Tibial nerve (tissue), 4 donors: ENCODE data around the gene CACNA1I. TPM values are rescaled to one million over a fixed set of nuclear protein-coding genes. Genes with fewer than 3 reads are reported as not detected.
A peak's percentile ranks its signal among the peaks of the same experiment; 100 is the strongest.
"Not testable (repeated sequence)": the region's sequence is repeated elsewhere in the genome, so short reads cannot be mapped to it uniquely, and the experiment has no call there.

ENCODE experiments used
- DNase-seq, 2 donors: peaks; one replicate each; pipeline ENCODE4 v3.0.0-alpha.2; 2019; ENCODE audit warnings: low spot score in 2 of 2
- H3K27ac ChIP-seq, 4 donors: fragments of 200-600 bp; sonication (generic) in 3 of 4; one replicate each; pipeline ENCODE4 v1.5.1; 2017 to 2019; ENCODE audit warnings: mild to moderate bottlenecking in 1 of 4
- H3K27me3 ChIP-seq, 2 donors: fragments of 200-600 bp; sonication (generic) in 1 of 2; one replicate each; pipeline versions ENCODE4 v1.5.1 to v1.6.0; 2017 to 2019
- H3K36me3 ChIP-seq, 3 donors: fragments of 200-600 bp; sonication (generic); one replicate each; pipeline ENCODE4 v1.5.1; 2018 to 2019
- H3K4me1 ChIP-seq, 4 donors: fragments of 200-600 bp; sonication (generic) in 3 of 4; one replicate each; pipeline ENCODE4 v1.5.1; 2017 to 2019
- H3K4me3 ChIP-seq, 4 donors: fragments of 200-600 bp; sonication (generic) in 3 of 4; one replicate each; pipeline ENCODE4 v1.5.1; 2017 to 2019; ENCODE audit warnings: mild to moderate bottlenecking in 1 of 4, moderate library complexity in 1 of 4
- H3K9me3 ChIP-seq, 4 donors: fragments of 200-600 bp; sonication (generic) in 3 of 4; one replicate each; pipeline ENCODE4 v1.5.1; 2017 to 2019
- CTCF ChIP-seq, 5 experiments: fragments of 200-600 bp in 3 of 5; fragments of 450-650 bp in 2 of 5; sonication (generic) in 3 of 5; IDR thresholded peaks; one replicate each; pipeline ENCODE4 v1.5.1; 2016 to 2019; ENCODE audit warnings: antibody characterized with exemption in 5 of 5, mild to moderate bottlenecking in 3 of 5, moderate library complexity in 2 of 5
- EP300 ChIP-seq, 2 donors: sonication (generic); formaldehyde crosslinking; IDR thresholded peaks; one replicate each; pipeline ENCODE4 v1.6.1; 2017; ENCODE audit warnings: antibody characterized with exemption in 2 of 2, mild to moderate bottlenecking in 1 of 2
- POLR2A ChIP-seq, 2 donors: fragments of 450-650 bp; IDR thresholded peaks; one replicate each; pipeline ENCODE4 v1.6.1; 2017; ENCODE audit warnings: antibody characterized with exemption in 2 of 2, mild to moderate bottlenecking in 2 of 2, moderate library complexity in 2 of 2
- WGBS, 2 donors: methylation state at CpG; one replicate each; pipeline ENCODE4 v1.1.5; 2018; 5-methylcytosine and 5-hydroxymethylcytosine counted together
- total RNA-seq, 4 donors: library from RNA; depleted of rRNA; stranded (reverse); fragments of >200 nt; gene quantifications; one replicate each; pipeline ENCODE4 v1.1.0, GENCODE V29; 2016

CACNA1I gene
- total RNA-seq, 4 donors from 2014 or later, result 0.42 to 0.78 (median 0.52) TPM

DNA sequence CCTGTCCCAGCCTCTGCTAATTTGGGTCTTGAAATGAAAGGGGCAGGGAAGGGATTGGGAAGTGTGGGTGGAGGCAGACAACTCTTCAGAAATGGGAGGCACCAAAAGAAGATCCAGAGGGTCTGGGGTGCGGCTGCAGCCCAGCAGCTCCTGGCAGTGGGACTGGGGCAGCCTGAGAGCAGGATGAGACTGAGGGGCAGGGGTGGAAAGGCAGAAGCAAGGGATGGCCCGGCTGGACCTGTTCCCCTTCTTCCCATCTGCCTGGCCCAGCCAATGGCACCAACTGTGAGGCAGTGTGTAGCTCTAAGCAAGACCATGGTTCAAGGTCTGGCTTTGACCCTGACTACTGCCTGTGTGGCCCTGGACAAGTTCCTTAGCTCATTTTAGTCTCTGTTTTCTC lies 162.6 kb downstream of the CACNA1I start:
- WGBS, 2 donors, result 71 to 72% methylated on average over 2 of the region's 2 CpGs
- Histone ChIP-seq H3K27me3 (no peaks in the 10 kb centered on the region), H3K27ac (no peak overlapping the region), H3K4me1 (no peaks in the 10 kb centered on the region), H3K36me3 (no peaks in the 10 kb centered on the region), H3K9me3 (peaks cover 0 to 6% (median 0%) of the 10 kb centered on the region in 4 donors), H3K4me3 (no peak overlapping the region)
- no peak for DNase-seq
- TF ChIP-seq EP300 (IDR thresholded peaks at IDR 0.05) (no peak), POLR2A (IDR thresholded peaks at IDR 0.05) (no peak), CTCF (IDR thresholded peaks at IDR 0.05) (no peak)

- H3K4me1 ChIP-seq, result not testable (repeated sequence)
Measured at GRCh38 chr22:39734046-39734445, 163.5 kb downstream of the CACNA1I start.

DNA sequence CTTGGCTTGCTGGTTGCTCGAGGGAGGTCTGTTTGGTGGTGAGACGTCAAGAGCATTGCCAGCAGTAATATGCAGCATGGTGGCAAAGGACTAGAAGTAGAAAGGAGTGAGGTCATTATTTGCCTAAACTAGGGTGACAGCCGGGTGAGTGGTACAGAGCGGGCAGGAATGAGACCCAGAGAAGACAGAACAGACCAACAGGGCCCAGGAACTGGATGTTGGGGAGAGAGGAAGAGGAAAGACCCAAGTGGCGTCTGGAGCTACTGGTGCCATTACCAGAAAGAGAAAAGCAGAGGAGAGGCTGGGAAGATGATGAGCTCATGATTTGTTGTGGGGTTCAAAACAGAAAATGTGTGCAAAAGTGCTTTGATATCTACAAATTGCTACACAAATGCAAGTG lies 164.3 kb downstream of the CACNA1I start:
- no peak for TF ChIP-seq POLR2A (IDR thresholded peaks at IDR 0.05)
- no peak for TF ChIP-seq CTCF (IDR thresholded peaks at IDR 0.05)
- TF ChIP-seq EP300 (IDR thresholded peaks at IDR 0.05), result no peak
- Histone ChIP-seq H3K4me3 (no peak overlapping the region), H3K27ac (no peak overlapping the region), H3K9me3 (peaks cover 0 to 12% (median 0%) of the 10 kb centered on the region in 4 donors), H3K27me3 (no peaks in the 10 kb centered on the region), H3K4me1 (no peaks in the 10 kb centered on the region), H3K36me3 (no peaks in the 10 kb centered on the region)
- 72 to 83% methylated on average over 5 of the region's 5 CpGs for WGBS, 2 donors
- DNase-seq, result no peak

More at GRCh38 chr22:39734046-39734445, 163.5 kb downstream of the CACNA1I start:
- not testable (repeated sequence) for H3K27ac ChIP-seq, H3K4me3 ChIP-seq, H3K9me3 ChIP-seq, DNase-seq, H3K36me3 ChIP-seq, H3K27me3 ChIP-seq
- 69 to 87% methylated on average over 1 of the region's 1 CpG for WGBS, 2 donors

GRCh38 chr22:39735776-39736175 lies 165.2 kb downstream of the CACNA1I start:
- 84 to 86% methylated on average over 10 of the region's 10 CpGs for WGBS, 2 donors
- no peaks in the 10 kb centered on the region for H3K4me1 ChIP-seq
- peaks cover 0 to 21% (median 0%) of the 10 kb centered on the region in 4 donors for H3K9me3 ChIP-seq
- peak in 1 of 2 donors; percentile 3 for DNase-seq
- H3K4me3 ChIP-seq, result no peak overlapping the region
- TF ChIP-seq EP300 (IDR thresholded peaks at IDR 0.05) (no peak), CTCF (IDR thresholded peaks at IDR 0.05) (no peak), POLR2A (IDR thresholded peaks at IDR 0.05) (no peak)
- H3K36me3 ChIP-seq, result no peaks in the 10 kb centered on the region
- H3K27ac ChIP-seq, result no peak overlapping the region
- H3K27me3 ChIP-seq, result no peaks in the 10 kb centered on the region

DNA sequence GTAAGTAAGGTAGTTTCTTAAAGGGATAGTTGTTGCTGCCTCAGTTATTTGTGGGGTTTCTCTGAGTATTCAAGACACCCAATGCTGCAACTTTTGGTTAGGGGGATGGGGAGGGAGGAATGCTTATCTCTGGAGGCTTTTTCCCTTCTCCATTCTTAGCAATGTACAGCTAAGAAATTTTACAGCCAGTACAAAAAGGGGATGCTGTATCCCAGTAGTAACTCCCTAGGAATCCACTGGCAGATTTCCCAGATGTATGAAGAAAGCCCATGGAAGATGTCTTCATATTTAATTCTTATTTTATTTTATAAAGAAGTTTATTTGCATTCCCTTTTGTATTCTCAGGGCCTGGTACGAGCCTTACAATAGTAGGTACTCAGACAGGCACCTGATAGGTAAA lies 168.2 kb downstream of the CACNA1I start:
- WGBS, 2 donors, result 52 to 56% methylated on average over 1 of the region's 1 CpG
- TF ChIP-seq POLR2A (IDR thresholded peaks at IDR 0.05), result no peak
- TF ChIP-seq EP300 (IDR thresholded peaks at IDR 0.05), result no peak
- no peak for TF ChIP-seq CTCF (IDR thresholded peaks at IDR 0.05)
- no peak for DNase-seq
- H3K36me3 ChIP-seq, result no peaks in the 10 kb centered on the region
- peaks cover 0 to 19% (median 0%) of the 10 kb centered on the region in 4 donors for H3K9me3 ChIP-seq
- H3K4me1 ChIP-seq, result no peaks in the 10 kb centered on the region
- no peak overlapping the region for H3K4me3 ChIP-seq
- H3K27ac ChIP-seq, result no peak overlapping the region
- peaks cover 0 to 4% of the 10 kb centered on the region in 2 donors for H3K27me3 ChIP-seq

Other genes with a start within 250 kb of the CACNA1I start
- 10 to 100 TPM; 21.1 to 32.8 (median 25.5) TPM for gene SYNGR1, start 220.8 kb upstream of the CACNA1I start, total RNA-seq
- 10 to 100 TPM; 29.7 to 33.7 (median 32.0) TPM for gene TAB1, start 171.0 kb upstream of the CACNA1I start, total RNA-seq
- gene MGAT3, start 113.7 kb upstream of the CACNA1I start, total RNA-seq, result 10 to 100 TPM; 26.2 to 32.7 (median 32.2) TPM
- 10 to 100 TPM; 18.0 to 38.2 (median 26.9) TPM for gene MIEF1, start 68.5 kb upstream of the CACNA1I start, total RNA-seq
- gene ATF4, start 50.2 kb upstream of the CACNA1I start, total RNA-seq, result 100 to 1,000 TPM; 347 to 405 (median 390) TPM
- 100 to 1,000 TPM; 178 to 206 (median 197) TPM for gene RPS19BP1, start 38.0 kb upstream of the CACNA1I start, total RNA-seq